ENCODE measurements around the gene RHBDD1. TPM values are rescaled to one million over a fixed set of nuclear protein-coding genes. Genes with fewer than 3 reads are reported as not detected.
"Not testable (repeated sequence)": the region's sequence is repeated elsewhere in the genome, so short reads cannot be mapped to it uniquely, and the experiment has no call there.

Gene RHBDD1
- total RNA-seq, 1 experiment from 2014 or later = 1.5 TPM

DNA sequence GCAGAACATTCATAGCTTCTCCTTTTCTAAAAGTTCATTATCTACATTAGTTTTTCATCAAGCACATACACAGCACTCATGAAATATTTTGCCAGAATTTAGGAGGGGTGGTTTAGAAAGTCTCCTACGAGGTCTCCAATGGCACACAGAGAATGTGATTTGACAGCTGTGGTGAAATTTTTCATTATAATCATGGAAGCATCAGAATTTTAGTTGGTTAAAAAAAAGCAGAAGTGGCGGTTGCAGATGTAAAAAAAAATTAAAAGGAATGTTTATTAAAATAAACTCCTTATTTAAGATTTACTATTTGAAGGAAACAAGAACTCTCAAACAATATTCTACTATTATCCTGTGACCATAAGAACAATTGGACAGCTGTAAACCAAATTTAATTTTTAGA, 10.8 kb upstream of the RHBDD1 start:
- Histone ChIP-seq H3K27ac (no peak overlapping the region), H3K36me3 (no peaks in the 10 kb centered on the region), H3K27me3 (no peaks in the 10 kb centered on the region), H3K9me3 (replicated peaks) (no peaks in the 10 kb centered on the region), H3K4me3 (no peak overlapping the region), H3K4me1 (no peaks in the 10 kb centered on the region)
- no peak for DNase-seq

DNA sequence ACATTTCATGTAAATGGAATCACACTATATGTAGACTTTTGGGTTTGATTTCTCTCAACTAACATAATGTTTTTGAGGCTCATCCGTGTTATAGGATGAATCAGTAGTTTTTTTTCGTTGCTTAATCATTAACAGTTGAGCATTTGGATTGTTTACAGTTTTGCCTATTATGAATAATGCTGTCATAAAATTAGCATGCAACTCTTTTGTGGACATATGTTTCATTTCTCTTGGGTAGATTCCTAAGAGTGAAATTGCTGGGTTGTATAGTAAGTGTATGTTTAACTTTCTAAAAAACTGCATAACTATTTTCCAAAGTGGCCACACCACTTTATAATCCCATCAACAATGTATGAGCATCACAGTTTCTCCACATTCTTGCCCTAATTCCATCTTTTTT, 7.7 kb upstream of the RHBDD1 start:
- Histone ChIP-seq H3K4me1 (no peaks in the 10 kb centered on the region), H3K27me3 (no peaks in the 10 kb centered on the region), H3K9me3 (replicated peaks) (no peaks in the 10 kb centered on the region), H3K27ac (no peak overlapping the region), H3K36me3 (no peaks in the 10 kb centered on the region), H3K4me3 (no peak overlapping the region)
- DNase-seq = no peak

DNA sequence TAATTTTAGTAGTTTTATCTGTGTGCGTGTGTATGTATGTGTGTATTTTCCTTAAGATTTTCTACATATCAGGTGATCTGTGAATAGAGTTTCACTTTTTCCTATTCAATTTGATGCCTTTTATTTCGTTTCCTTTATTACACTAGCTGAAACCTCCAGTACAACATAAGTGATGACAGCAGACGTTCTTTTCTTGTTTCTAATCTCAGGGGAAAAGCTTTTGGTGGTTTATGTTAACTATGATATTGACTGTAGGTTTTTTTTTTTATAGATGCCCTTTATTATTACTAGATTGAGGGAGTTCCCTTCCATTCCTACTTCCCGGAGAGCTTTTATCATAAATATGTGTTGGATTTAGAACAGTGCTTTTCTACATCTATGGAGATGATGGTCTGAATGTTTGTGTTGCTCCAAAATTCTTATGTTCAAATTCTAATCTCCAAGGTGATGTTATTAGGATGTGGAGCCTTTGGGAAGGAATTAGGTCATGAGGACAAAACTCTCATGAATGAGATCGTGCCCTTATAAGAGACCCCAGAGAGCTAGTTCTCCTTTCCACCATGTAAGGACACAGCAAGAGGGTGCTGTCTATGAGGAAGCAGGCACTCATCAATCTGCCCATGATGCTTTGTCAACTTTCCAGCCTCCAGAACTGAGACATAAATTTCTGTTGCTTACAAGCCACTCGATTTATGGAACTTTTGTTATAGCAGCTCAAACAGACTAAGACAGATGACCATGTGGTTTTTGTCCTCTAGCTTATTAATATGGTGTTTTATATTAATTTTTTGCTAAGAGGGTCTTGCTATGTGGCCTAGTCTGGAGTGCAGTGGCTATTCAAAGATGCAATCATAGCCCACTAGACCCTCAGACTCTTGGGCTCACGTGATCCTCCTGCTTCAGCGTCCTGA, 5.9 kb upstream of the RHBDD1 start:
- no peaks in the 10 kb centered on the region for H3K36me3 ChIP-seq
- no peak overlapping the region for H3K27ac ChIP-seq
- no peaks in the 10 kb centered on the region for H3K9me3 ChIP-seq (replicated peaks)
- H3K4me3 ChIP-seq = no peak overlapping the region
- no peak for DNase-seq
- H3K4me1 ChIP-seq = no peaks in the 10 kb centered on the region
- H3K27me3 ChIP-seq = no peaks in the 10 kb centered on the region

DNA sequence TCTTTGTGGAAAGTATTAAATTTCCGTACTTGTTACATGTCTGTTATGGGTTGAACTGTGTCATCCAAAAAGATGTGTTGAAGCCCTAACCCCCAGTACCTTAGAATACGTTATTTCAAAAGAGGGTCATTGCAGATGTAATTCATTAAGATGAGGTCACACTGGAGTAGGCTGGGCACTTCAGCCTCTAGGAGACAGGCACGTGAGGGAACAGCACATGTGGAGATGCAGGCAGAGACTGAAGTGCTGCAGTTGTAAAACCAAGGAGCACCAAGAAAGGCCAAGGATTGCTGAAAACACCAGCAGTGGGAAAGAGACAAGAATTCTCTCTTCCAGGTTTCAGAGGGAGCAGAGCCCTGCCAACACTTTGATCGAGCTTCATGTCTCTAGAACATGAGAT, 4.6 kb upstream of the RHBDD1 start:
- Histone ChIP-seq H3K4me1 (no peaks in the 10 kb centered on the region), H3K27ac (no peak overlapping the region), H3K9me3 (replicated peaks) (no peaks in the 10 kb centered on the region), H3K4me3 (no peak overlapping the region), H3K27me3 (no peaks in the 10 kb centered on the region), H3K36me3 (no peaks in the 10 kb centered on the region)
- no peak for DNase-seq

DNA sequence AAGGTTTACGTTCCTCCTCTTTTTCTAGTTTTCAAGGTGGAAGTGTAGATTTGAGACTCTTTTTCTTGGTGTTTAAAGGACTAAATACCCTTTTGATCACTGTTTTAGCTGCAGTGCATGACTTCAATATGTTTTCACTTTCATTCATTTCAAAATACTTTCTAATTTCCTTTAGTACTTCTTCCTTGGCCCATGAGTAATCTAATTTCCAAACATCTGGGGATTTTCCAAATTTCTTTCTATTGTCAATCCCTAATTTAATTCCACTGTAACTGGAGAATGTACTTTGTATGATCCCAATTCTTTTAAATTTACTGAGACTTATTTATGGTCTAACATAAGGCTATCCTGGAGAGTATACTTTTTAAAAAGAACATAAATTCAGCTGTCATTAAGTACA, 3.8 kb upstream of the RHBDD1 start:
- no peaks in the 10 kb centered on the region for H3K4me1 ChIP-seq
- H3K36me3 ChIP-seq = no peaks in the 10 kb centered on the region
- DNase-seq = no peak
- H3K9me3 ChIP-seq (replicated peaks) = no peaks in the 10 kb centered on the region
- no peak overlapping the region for H3K27ac ChIP-seq
- H3K27me3 ChIP-seq = no peaks in the 10 kb centered on the region
- no peak overlapping the region for H3K4me3 ChIP-seq

DNA sequence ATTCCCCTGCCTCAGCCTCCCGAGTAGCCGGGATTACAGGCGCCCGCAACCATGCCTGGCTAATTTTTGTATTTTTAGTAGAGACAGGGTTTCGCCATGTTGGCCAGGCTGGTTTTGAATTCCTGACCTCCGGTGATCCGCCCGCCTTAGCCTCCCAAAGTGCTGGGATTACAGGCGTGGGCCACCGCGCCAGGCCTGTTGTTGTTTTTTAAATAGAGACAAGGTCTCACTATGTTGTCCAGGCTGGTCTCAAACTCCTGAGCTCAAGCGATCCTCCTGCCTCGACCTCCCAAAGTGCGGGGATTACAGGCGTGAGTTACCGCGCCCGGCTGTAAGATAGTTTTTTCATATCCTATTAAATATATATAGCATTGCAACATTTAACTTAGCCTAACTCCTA, 974 bp upstream of the RHBDD1 start:
- not testable (repeated sequence) for H3K36me3 ChIP-seq; H3K9me3 ChIP-seq (replicated peaks); DNase-seq; H3K4me3 ChIP-seq; H3K27ac ChIP-seq; H3K27me3 ChIP-seq
- H3K4me1 ChIP-seq = peaks cover 13% of the 10 kb centered on the region

DNA sequence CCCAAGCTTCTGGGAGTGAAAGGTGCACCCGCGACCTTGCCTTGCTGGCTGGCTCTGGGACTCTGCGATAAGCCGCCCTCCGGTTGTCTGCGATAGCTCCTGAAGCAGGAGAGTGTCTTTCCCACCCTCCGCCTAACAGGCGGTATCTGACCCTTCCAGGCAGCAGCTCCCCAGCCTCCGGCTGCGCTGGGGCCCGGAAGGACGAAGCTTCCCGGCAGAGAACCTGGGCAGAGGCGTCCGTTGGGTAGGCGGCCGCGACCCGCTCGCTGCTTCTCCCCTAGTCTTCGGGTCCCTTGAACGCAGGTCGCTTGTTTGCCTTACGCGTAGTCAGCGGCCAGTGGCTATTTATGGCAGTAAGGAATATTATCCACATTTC, 446 bp upstream of the RHBDD1 start:
- no peak overlapping the region for H3K27ac ChIP-seq
- peaks cover 18% of the 10 kb centered on the region for H3K4me1 ChIP-seq
- H3K27me3 ChIP-seq = no peaks in the 10 kb centered on the region
- H3K36me3 ChIP-seq = no peaks in the 10 kb centered on the region
- peak overlapping the region; percentile 57 for H3K4me3 ChIP-seq
- no peaks in the 10 kb centered on the region for H3K9me3 ChIP-seq (replicated peaks)
- no peak for DNase-seq

DNA sequence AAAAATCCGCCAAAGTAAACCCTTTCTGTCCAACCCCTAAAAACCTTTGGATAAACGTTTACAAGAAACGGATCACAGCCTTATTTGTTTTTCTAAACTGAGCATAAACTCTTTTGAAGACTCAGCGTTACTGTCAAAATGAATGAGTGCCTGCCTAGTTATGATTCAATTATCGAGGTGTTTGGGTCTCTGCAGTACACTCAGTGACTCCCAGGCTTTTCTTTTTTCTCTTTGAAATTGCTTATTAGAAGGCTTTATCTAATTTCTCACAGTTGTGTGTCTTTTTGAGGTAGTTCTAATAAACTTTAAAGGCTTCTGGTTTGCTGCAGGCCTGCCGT, 663 bp downstream of the RHBDD1 start:
- Histone ChIP-seq H3K9me3 (replicated peaks) (no peaks in the 10 kb centered on the region), H3K4me3 (peak overlapping the region; percentile 57), H3K27me3 (no peaks in the 10 kb centered on the region), H3K4me1 (peaks cover 18% of the 10 kb centered on the region), H3K27ac (no peak overlapping the region; the same call in 1 of the 2 replicates), H3K36me3 (no peaks in the 10 kb centered on the region)
- no peak for DNase-seq

DNA sequence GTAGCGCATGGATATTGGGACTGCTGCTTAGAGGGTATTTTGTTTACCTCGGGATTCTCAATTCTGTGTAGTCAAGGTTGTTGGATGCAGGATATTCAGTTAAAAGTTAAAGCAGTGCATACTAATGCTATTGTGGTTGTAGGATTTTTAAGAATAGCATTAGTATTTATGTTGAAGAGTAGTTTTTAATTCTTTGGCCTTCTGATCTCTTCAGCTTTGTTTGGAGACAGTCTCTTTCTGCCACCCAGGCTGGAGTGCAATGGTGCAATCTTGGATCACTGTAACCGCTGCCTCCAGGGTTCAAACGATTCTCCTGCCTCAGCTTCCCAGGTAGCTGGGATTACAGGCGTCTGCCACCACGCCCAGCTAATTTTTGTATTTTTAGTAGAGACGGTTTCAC, 1.5 kb downstream of the RHBDD1 start:
- Histone ChIP-seq H3K4me1 (peaks cover 18% of the 10 kb centered on the region), H3K9me3 (replicated peaks) (no peaks in the 10 kb centered on the region), H3K27me3 (no peaks in the 10 kb centered on the region), H3K27ac (no peak overlapping the region), H3K4me3 (no peak overlapping the region), H3K36me3 (no peaks in the 10 kb centered on the region)
- no peak for DNase-seq

DNA sequence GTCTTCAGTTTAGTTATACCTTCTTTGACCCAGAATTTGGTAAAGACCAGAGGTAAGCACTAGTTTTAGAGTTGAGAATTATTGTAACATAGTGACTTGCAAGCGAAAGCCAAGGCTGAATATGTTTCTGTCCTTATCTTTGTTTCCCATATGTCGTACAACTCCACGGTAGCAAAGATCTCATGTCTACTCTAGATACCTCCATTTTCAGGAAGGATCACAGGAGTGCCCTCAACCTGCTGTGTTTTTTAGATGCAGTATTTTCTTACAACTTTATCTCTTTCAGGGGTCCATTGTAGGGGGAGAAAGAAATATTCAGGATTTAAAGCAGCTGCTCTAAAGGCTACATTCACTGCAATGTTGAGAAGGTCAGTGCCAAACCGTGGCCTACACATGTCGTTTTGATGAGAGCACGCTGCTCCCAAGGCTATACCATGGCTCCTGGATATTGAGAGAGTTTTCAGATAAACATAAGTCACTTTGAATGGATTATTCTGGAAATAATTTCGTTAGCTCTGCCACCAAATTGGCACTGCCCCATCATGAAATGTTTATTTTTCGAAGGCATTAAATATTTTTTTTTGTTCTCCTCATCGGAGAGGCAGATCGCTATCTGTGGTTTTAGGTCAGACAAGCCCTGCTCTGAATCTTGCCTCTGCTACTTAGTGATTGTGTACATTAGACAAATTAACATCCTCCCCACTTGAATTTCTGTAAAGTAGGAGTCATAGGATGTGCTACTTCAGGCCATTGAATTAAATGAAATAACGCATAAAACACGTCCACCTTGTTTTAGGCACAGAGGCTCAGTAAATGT, 2.1 kb downstream of the RHBDD1 start:
- no peaks in the 10 kb centered on the region for H3K9me3 ChIP-seq (replicated peaks)
- peak in 1 of 2 experiments; percentile 24 for DNase-seq
- no peak overlapping the region for H3K27ac ChIP-seq
- H3K27me3 ChIP-seq = no peaks in the 10 kb centered on the region
- peaks cover 18% of the 10 kb centered on the region for H3K4me1 ChIP-seq
- H3K36me3 ChIP-seq = no peaks in the 10 kb centered on the region
- H3K4me3 ChIP-seq = no peak overlapping the region

DNA sequence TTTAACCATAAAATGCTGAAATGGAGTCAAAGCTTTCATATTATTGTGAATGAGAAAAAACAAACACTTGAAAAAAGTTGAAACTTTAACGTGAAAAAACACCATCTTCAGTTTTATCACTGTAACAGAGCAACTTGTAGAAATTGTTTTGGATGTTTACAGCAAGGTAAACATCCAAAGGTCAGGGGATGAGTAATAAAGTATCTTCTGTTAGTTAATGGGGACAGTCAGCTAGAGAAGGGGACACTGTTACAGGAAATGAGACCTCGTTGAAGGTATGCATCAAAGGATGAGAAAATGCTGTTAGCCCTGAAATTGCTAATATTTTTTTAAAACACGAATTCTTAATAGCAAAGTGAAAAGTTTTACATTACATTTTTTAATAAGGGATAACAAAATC, 2.9 kb downstream of the RHBDD1 start:
- H3K4me1 ChIP-seq = peaks cover 18% of the 10 kb centered on the region

DNA sequence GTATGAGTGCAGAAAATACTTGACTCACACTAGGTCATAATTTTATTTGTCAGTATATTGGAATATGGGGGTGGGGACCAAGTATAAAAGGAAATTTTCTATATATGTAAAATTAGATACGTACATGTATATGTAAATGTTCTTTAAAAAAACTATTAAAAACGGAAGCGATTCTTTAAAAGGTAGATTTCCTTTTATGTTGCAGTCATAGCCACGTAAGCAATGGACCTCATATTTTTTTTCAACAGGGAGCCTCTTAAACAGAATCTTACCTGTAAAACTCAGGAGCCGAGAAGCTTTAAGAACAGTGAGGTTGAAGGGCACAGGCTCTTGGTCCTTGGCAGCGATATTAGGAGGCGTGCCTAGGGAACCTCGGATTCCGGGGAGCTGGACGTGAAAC, 3.3 kb downstream of the RHBDD1 start:
- H3K27me3 ChIP-seq = no peaks in the 10 kb centered on the region
- no peak overlapping the region for H3K27ac ChIP-seq
- no peak overlapping the region for H3K4me3 ChIP-seq
- no peak for DNase-seq
- H3K4me1 ChIP-seq = peaks cover 18% of the 10 kb centered on the region
- no peaks in the 10 kb centered on the region for H3K36me3 ChIP-seq
- H3K9me3 ChIP-seq (replicated peaks) = no peaks in the 10 kb centered on the region

More for the DNA sequence above, 2.9 kb downstream of the RHBDD1 start:
- H3K27ac ChIP-seq = no peak overlapping the region
- H3K9me3 ChIP-seq (replicated peaks) = no peaks in the 10 kb centered on the region
- H3K36me3 ChIP-seq = no peaks in the 10 kb centered on the region
- no peak for DNase-seq
- no peak overlapping the region for H3K4me3 ChIP-seq
- H3K27me3 ChIP-seq = no peaks in the 10 kb centered on the region

DNA sequence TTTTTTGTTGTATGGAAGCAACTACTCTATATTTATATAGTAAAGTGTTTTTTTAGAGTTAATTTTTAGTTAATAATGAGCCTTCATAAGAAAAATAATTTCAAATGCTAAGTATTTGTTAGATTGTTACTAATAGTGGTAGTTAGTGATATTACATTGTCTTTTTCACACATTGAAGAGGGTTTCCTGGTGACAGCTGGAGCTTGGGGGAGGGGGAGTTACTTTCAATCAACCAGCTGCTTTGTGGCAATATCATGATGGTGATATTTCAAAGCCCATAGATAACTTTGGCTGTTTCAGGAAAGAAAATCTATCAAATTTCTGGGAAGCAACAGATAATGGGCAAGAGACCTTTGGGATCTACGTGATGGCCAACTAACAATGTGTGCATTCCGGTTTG, 4.1 kb downstream of the RHBDD1 start:
- H3K27ac ChIP-seq = no peak overlapping the region
- peak in 1 of 2 experiments; percentile 45 for DNase-seq
- H3K4me3 ChIP-seq = no peak overlapping the region
- no peaks in the 10 kb centered on the region for H3K36me3 ChIP-seq
- H3K4me1 ChIP-seq = peaks cover 18% of the 10 kb centered on the region
- no peaks in the 10 kb centered on the region for H3K9me3 ChIP-seq (replicated peaks)
- no peaks in the 10 kb centered on the region for H3K27me3 ChIP-seq

DNA sequence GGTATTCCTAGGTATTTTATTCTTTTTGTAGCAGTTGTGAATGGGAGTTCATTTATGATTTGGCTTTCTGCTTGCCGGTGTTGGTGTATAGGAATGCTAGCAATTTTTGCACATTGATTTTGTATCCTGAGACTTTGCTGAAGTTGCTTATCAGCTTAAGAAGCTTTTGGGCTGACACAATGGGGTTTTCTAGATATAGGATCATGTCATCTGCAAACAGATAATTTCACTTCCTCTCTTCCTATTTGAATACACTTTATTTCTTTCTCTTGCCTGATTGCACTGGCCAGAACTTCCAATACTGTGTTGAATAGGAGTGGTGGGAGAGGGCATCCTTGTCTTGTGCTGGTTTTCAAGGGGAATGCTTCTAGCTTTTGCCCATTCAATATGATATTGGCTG, 7.1 kb downstream of the RHBDD1 start:
- H3K4me3 ChIP-seq; H3K9me3 ChIP-seq (replicated peaks); H3K27me3 ChIP-seq; DNase-seq; H3K36me3 ChIP-seq; H3K27ac ChIP-seq: not testable (repeated sequence)
- peaks cover 17% of the 10 kb centered on the region for H3K4me1 ChIP-seq

DNA sequence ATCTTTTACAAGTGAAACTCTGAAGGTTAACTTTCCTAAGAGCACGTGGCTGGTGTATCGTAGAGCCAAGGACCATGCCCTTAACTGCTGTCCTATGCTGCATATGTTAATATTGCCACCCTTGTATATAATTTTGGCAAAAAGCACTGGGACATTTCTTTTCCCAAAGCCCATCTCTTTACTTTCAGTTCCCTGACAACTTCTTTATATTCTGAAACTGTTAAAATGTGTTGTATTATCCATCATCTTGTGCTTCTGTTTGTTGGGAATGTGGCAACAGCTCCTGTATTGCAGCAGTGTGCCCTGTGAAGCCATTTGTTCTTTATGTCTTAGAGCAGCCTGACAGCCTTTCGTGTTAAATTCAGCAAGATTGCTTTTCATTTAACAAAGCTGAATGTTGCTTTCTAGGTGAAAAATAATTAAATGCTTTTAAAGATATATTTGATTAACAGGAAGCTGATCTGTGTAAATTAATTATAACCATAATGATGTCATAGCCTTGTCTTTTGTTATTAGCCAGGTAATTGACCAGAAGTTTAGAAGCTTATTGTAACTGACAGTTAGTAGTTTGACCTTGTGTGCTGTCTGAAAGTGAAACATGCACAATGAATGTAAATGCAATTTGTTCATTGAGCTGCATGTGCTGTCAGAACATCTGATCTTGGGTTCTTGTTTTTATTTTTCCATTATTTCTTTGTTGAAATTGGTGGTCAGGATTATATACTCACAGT, 9.7 kb downstream of the RHBDD1 start:
- H3K9me3 ChIP-seq (replicated peaks) = no peaks in the 10 kb centered on the region
- H3K27me3 ChIP-seq = no peaks in the 10 kb centered on the region
- H3K4me1 ChIP-seq = no peaks in the 10 kb centered on the region
- no peak for DNase-seq
- H3K36me3 ChIP-seq = no peaks in the 10 kb centered on the region
- no peak overlapping the region for H3K4me3 ChIP-seq
- no peak overlapping the region for H3K27ac ChIP-seq
